ENCODE data around the gene LRIG1. TPM values are rescaled to one million over a fixed set of nuclear protein-coding genes. Genes with fewer than 3 reads are reported as not detected.

Gene LRIG1
- total and polyA plus RNA-seq, 5 donors, result 80.2 to 140 (median 121) TPM

GRCh38 chr3:66344848-66345578, 155.8 kb downstream of the LRIG1 start:
- DNase-seq (no peak), ATAC-seq (no peak)
- intact Hi-C loops (cut with DNase I), result no loop called here
- H3K9me3 ChIP-seq (ENCODE audit: control insufficient read depth, low read length), result no peaks in the 10 kb centered on the region
- H3K27me3 ChIP-seq (ENCODE audit: control insufficient read depth, insufficient read depth), result no peaks in the 10 kb centered on the region
- 84% methylated on average over 8 of the region's 8 CpGs for WGBS
- H3K4me3 ChIP-seq (ENCODE audit: low read length), result no peak overlapping the region
- H3K4me1 ChIP-seq (ENCODE audit: control insufficient read depth, insufficient read depth, low read length), result no peaks in the 10 kb centered on the region
- no peak overlapping the region for H3K27ac ChIP-seq (ENCODE audit: low read length)

- DNase-seq (no peak), ATAC-seq (no peak)
- Histone ChIP-seq H3K4me3 (ENCODE audit: low read length) (no peak overlapping the region), H3K27ac (ENCODE audit: low read length) (no peak overlapping the region), H3K9me3 (ENCODE audit: control insufficient read depth, low read length) (no peaks in the 10 kb centered on the region), H3K4me1 (ENCODE audit: control insufficient read depth, insufficient read depth, low read length) (no peaks in the 10 kb centered on the region), H3K27me3 (ENCODE audit: control insufficient read depth, insufficient read depth) (no peaks in the 10 kb centered on the region)
- intact Hi-C loops (cut with DNase I), result no loop called here
- 94% methylated on average over 9 of the region's 9 CpGs for WGBS
These were observed 156.4 kb downstream of the LRIG1 start for GRCh38 chr3:66344391-66344811.

GRCh38 chr3:66342717-66343356, 158.0 kb downstream of the LRIG1 start:
- no peak overlapping the region for H3K27ac ChIP-seq (ENCODE audit: low read length)
- H3K27me3 ChIP-seq (ENCODE audit: control insufficient read depth, insufficient read depth), result no peaks in the 10 kb centered on the region
- H3K4me1 ChIP-seq (ENCODE audit: control insufficient read depth, insufficient read depth, low read length), result no peaks in the 10 kb centered on the region
- ATAC-seq (no peak), DNase-seq (no peak)
- no peak overlapping the region for H3K4me3 ChIP-seq (ENCODE audit: low read length)
- intact Hi-C loops (cut with DNase I), result no loop called here
- no peaks in the 10 kb centered on the region for H3K9me3 ChIP-seq (ENCODE audit: control insufficient read depth, low read length)
- 85% methylated on average over 8 of the region's 8 CpGs for WGBS

GRCh38 chr3:66338927-66339326, 161.9 kb downstream of the LRIG1 start:
- Histone ChIP-seq H3K27me3 (ENCODE audit: control insufficient read depth, insufficient read depth) (no peaks in the 10 kb centered on the region), H3K4me3 (ENCODE audit: low read length) (no peak overlapping the region), H3K27ac (ENCODE audit: low read length) (no peak overlapping the region), H3K9me3 (ENCODE audit: control insufficient read depth, low read length) (no peaks in the 10 kb centered on the region), H3K4me1 (ENCODE audit: control insufficient read depth, insufficient read depth, low read length) (no peaks in the 10 kb centered on the region)
- intact Hi-C loops (cut with DNase I), result no loop called here
- ATAC-seq, result no peak
- no peak for DNase-seq
- WGBS, result 79% methylated on average over 3 of the region's 3 CpGs

DNA sequence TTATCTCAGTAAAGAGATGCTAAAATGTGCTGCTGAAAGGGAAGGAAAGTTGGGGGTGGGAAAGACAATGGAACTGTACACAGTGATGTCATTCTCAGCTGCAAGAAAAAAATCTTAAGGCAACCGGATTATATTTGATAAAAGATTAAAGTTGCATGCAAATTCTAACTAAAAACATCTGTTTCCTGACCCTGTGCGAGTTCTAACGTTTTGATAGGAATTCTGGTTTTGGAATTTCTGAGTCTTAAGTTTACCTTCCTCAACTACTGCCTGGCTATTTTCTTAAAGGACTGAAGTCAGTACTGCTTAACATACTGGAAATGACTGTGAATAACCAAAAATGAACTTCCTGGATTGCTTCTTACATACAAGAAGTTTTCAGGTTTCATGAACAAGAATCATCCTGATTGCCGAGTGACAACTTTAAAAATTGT, 164.5 kb downstream of the LRIG1 start:
- Histone ChIP-seq H3K9me3 (ENCODE audit: control insufficient read depth, low read length) (no peaks in the 10 kb centered on the region), H3K4me1 (ENCODE audit: control insufficient read depth, insufficient read depth, low read length) (no peaks in the 10 kb centered on the region), H3K27ac (ENCODE audit: low read length) (no peak overlapping the region), H3K4me3 (ENCODE audit: low read length) (no peak overlapping the region), H3K27me3 (ENCODE audit: control insufficient read depth, insufficient read depth) (no peaks in the 10 kb centered on the region)
- ATAC-seq, result peak in 1 of 2 donors; percentile 88
- DNase-seq, result no peak
- intact Hi-C loops (cut with DNase I), result no loop called here
- WGBS, result 24% methylated on average over 4 of the region's 4 CpGs

DNA sequence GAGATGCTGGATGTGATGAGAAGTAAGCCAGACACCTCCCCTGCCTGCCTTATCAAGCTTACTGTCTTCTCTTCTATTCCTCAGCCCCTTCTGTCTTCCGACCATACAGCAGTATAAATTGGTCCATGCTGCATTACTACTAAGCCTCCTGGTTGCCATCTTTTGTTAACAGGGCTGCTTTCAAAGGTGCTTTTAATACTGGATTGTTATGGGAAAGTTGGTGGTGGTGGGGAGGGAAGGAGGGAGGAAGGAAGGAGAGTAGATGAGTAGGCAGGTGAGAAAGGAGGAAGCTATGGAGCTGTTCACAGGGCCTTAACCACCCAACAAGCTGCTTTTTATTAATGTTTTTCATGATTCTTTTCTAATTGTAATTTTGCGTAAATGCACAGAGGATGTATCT, 165.2 kb downstream of the LRIG1 start:
- 94% methylated on average over 2 of the region's 2 CpGs for WGBS
- ATAC-seq (no peak), DNase-seq (no peak)
- intact Hi-C loops (cut with DNase I), result no loop called here
- Histone ChIP-seq H3K27ac (ENCODE audit: low read length) (no peak overlapping the region), H3K27me3 (ENCODE audit: control insufficient read depth, insufficient read depth) (no peaks in the 10 kb centered on the region), H3K9me3 (ENCODE audit: control insufficient read depth, low read length) (no peaks in the 10 kb centered on the region), H3K4me3 (ENCODE audit: low read length) (no peak overlapping the region), H3K4me1 (ENCODE audit: control insufficient read depth, insufficient read depth, low read length) (no peaks in the 10 kb centered on the region)
